ENCODE results near the gene SEMA5B.

Gene SEMA5B

GRCh38 chr3:122982216-122983185, 45.1 kb downstream of the SEMA5B start:
- Mint-ChIP-seq H3K4me3 (no peak overlapping the region), H3K27ac (no peak overlapping the region), H3K9me3 (no peaks in the 10 kb centered on the region), H3K27me3 (peaks cover 32% of the 10 kb centered on the region), H3K4me1 (no peaks in the 10 kb centered on the region)
- ATAC-seq, result no peak
- DNase-seq, result no peak

GRCh38 chr3:122979211-122979610, 48.4 kb downstream of the SEMA5B start:
- DNase-seq, result no peak
- H3K4me1 Mint-ChIP-seq, result peaks cover 4% of the 10 kb centered on the region
- peaks cover 13% of the 10 kb centered on the region for H3K27me3 Mint-ChIP-seq
- H3K27ac Mint-ChIP-seq, result no peak overlapping the region
- no peak overlapping the region for H3K4me3 Mint-ChIP-seq
- ATAC-seq, result no peak
- H3K9me3 Mint-ChIP-seq, result no peaks in the 10 kb centered on the region

- Mint-ChIP-seq H3K9me3 (no peaks in the 10 kb centered on the region), H3K27ac (no peak overlapping the region), H3K27me3 (peaks cover 15% of the 10 kb centered on the region), H3K4me3 (no peak overlapping the region), H3K4me1 (peaks cover 4% of the 10 kb centered on the region)
- DNase-seq (no peak), ATAC-seq (peak; percentile 33)
These were observed 49.0 kb downstream of the SEMA5B start for GRCh38 chr3:122978569-122978968.

GRCh38 chr3:122977746-122978466, 49.7 kb downstream of the SEMA5B start:
- H3K4me3 Mint-ChIP-seq, result no peak overlapping the region
- no peak for DNase-seq
- peaks cover 4% of the 10 kb centered on the region for H3K4me1 Mint-ChIP-seq
- no peak overlapping the region for H3K27ac Mint-ChIP-seq
- H3K9me3 Mint-ChIP-seq, result no peaks in the 10 kb centered on the region
- H3K27me3 Mint-ChIP-seq, result peaks cover 19% of the 10 kb centered on the region
- ATAC-seq, result no peak

GRCh38 chr3:122975924-122976293, 51.7 kb downstream of the SEMA5B start:
- Mint-ChIP-seq H3K27ac (peak overlapping the region in 1 of 2 donors; percentile 7), H3K27me3 (peaks cover 15% of the 10 kb centered on the region), H3K4me1 (peaks cover 4% of the 10 kb centered on the region), H3K9me3 (no peaks in the 10 kb centered on the region), H3K4me3 (no peak overlapping the region)
- ATAC-seq, result peak; percentile 48
- no peak for DNase-seq

GRCh38 chr3:122975163-122975923, 52.2 kb downstream of the SEMA5B start:
- ATAC-seq (peak; percentile 56), DNase-seq (no peak)
- no peak overlapping the region for H3K4me3 Mint-ChIP-seq
- H3K27ac Mint-ChIP-seq, result peak overlapping the region; percentile 7 to 43
- H3K27me3 Mint-ChIP-seq, result peaks cover 15% of the 10 kb centered on the region
- H3K9me3 Mint-ChIP-seq, result no peaks in the 10 kb centered on the region
- peaks cover 4% of the 10 kb centered on the region for H3K4me1 Mint-ChIP-seq

- Mint-ChIP-seq H3K27me3 (peaks cover 15% of the 10 kb centered on the region), H3K4me3 (no peak overlapping the region), H3K9me3 (no peaks in the 10 kb centered on the region), H3K27ac (peak overlapping the region in 1 of 2 donors; percentile 14), H3K4me1 (peaks cover 4% of the 10 kb centered on the region)
- DNase-seq (no peak), ATAC-seq (peak; percentile 18)
These were observed 52.8 kb downstream of the SEMA5B start for GRCh38 chr3:122974764-122975162.

GRCh38 chr3:122973893-122974615, 53.5 kb downstream of the SEMA5B start:
- H3K27ac Mint-ChIP-seq, result no peak overlapping the region
- peaks cover 4% of the 10 kb centered on the region for H3K4me1 Mint-ChIP-seq
- H3K9me3 Mint-ChIP-seq, result no peaks in the 10 kb centered on the region
- H3K4me3 Mint-ChIP-seq, result no peak overlapping the region
- H3K27me3 Mint-ChIP-seq, result peaks cover 15% of the 10 kb centered on the region
- ATAC-seq, result no peak
- DNase-seq, result no peak

- Mint-ChIP-seq H3K4me1 (peaks cover 4% of the 10 kb centered on the region), H3K27me3 (peaks cover 15% of the 10 kb centered on the region), H3K4me3 (no peak overlapping the region), H3K27ac (no peak overlapping the region), H3K9me3 (no peaks in the 10 kb centered on the region)
- no peak for ATAC-seq
- no peak for DNase-seq
These were observed 55.4 kb downstream of the SEMA5B start for GRCh38 chr3:122972141-122972540.

- no peak overlapping the region for H3K4me3 Mint-ChIP-seq
- H3K9me3 Mint-ChIP-seq, result no peaks in the 10 kb centered on the region
- peaks cover 12% of the 10 kb centered on the region for H3K27me3 Mint-ChIP-seq
- H3K4me1 Mint-ChIP-seq, result peaks cover 1% of the 10 kb centered on the region
- H3K27ac Mint-ChIP-seq, result peak overlapping the region in 1 of 2 donors; percentile 69
- ATAC-seq, result no peak
- DNase-seq, result no peak
These were observed 57.7 kb downstream of the SEMA5B start for GRCh38 chr3:122969585-122970469.

GRCh38 chr3:122967765-122968164, 59.8 kb downstream of the SEMA5B start:
- Mint-ChIP-seq H3K9me3 (no peaks in the 10 kb centered on the region), H3K4me1 (no peaks in the 10 kb centered on the region), H3K4me3 (no peak overlapping the region), H3K27me3 (no peaks in the 10 kb centered on the region), H3K27ac (no peak overlapping the region)
- ATAC-seq, result no peak
- no peak for DNase-seq

GRCh38 chr3:122967356-122967755, 60.2 kb downstream of the SEMA5B start:
- Mint-ChIP-seq H3K9me3 (no peaks in the 10 kb centered on the region), H3K4me3 (no peak overlapping the region), H3K27me3 (peaks cover 2% of the 10 kb centered on the region), H3K27ac (no peak overlapping the region), H3K4me1 (no peaks in the 10 kb centered on the region)
- DNase-seq (no peak), ATAC-seq (no peak)

- H3K4me3 Mint-ChIP-seq, result no peak overlapping the region
- no peak for ATAC-seq
- no peak for DNase-seq
- no peak overlapping the region for H3K27ac Mint-ChIP-seq
- no peaks in the 10 kb centered on the region for H3K9me3 Mint-ChIP-seq
- peaks cover 9% of the 10 kb centered on the region for H3K27me3 Mint-ChIP-seq
- no peaks in the 10 kb centered on the region for H3K4me1 Mint-ChIP-seq
These were observed 61.5 kb downstream of the SEMA5B start for GRCh38 chr3:122966045-122966444.

GRCh38 chr3:122964811-122965210, 62.8 kb downstream of the SEMA5B start:
- Mint-ChIP-seq H3K4me1 (no peaks in the 10 kb centered on the region), H3K9me3 (no peaks in the 10 kb centered on the region), H3K4me3 (no peak overlapping the region), H3K27me3 (peaks cover 9% of the 10 kb centered on the region), H3K27ac (peak overlapping the region in 1 of 2 donors; percentile 51)
- DNase-seq, result no peak
- ATAC-seq, result no peak

Measured in stimulated activated naive CD8-positive, alpha-beta T cell treated with anti-CD3 and anti-CD28 coated beads, Interleukin-15, amount 100 ng/mL, for 72 hours (primary cell).